ENCODE data around the gene ZBTB16.

Gene ZBTB16

DNA sequence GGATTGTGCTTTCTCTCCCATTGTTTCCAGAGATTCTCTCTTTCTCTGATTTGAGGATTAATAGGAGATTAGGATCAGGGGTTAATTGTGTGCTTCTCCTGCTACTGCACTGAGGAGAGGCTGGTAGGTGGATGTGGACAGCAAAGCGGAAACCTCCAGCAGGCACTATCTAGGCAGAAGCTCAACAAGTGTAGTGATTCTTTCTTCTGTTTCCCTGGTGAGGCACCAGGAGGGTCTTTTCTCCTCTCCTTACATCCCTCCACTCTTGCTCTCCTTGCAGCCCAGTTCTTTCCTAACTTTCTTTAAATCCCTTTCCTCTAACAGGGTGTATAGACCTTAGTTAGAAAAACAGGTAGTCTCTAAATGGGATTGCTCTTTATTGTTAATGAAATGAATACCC, 1.9 kb upstream of the ZBTB16 start:
- H3K27ac ChIP-seq, result no peak overlapping the region
- H4K20me1 ChIP-seq (ENCODE audit: insufficient read depth), result no peaks in the 10 kb centered on the region
- no peaks in the 10 kb centered on the region for H3K79me2 ChIP-seq (ENCODE audit: insufficient read depth, low read depth)
- no peak overlapping the region for H2AFZ ChIP-seq (ENCODE audit: low read depth)
- H3K4me2 ChIP-seq, result no peak overlapping the region
- H3K9ac ChIP-seq, result no peak overlapping the region
- no peaks in the 10 kb centered on the region for H3K27me3 ChIP-seq (ENCODE audit: insufficient read depth, low read depth)
- H3K36me3 ChIP-seq (ENCODE audit: insufficient read depth), result no peaks in the 10 kb centered on the region
- no peak overlapping the region for H3K4me3 ChIP-seq (IDR thresholded peaks at IDR 0.05; ENCODE audit: insufficient read depth, low read depth, low read length)
- TF ChIP-seq, protein P1, sequence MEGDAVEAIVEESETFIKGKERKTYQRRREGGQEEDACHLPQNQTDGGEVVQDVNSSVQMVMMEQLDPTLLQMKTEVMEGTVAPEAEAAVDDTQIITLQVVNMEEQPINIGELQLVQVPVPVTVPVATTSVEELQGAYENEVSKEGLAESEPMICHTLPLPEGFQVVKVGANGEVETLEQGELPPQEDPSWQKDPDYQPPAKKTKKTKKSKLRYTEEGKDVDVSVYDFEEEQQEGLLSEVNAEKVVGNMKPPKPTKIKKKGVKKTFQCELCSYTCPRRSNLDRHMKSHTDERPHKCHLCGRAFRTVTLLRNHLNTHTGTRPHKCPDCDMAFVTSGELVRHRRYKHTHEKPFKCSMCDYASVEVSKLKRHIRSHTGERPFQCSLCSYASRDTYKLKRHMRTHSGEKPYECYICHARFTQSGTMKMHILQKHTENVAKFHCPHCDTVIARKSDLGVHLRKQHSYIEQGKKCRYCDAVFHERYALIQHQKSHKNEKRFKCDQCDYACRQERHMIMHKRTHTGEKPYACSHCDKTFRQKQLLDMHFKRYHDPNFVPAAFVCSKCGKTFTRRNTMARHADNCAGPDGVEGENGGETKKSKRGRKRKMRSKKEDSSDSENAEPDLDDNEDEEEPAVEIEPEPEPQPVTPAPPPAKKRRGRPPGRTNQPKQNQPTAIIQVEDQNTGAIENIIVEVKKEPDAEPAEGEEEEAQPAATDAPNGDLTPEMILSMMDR (conservative IDR thresholded peaks at IDR 0.05; ENCODE audit: low read depth, low read length), result no peak
- no peaks in the 10 kb centered on the region for H3K4me1 ChIP-seq (ENCODE audit: low read depth, poor library complexity, severe bottlenecking)

DNA sequence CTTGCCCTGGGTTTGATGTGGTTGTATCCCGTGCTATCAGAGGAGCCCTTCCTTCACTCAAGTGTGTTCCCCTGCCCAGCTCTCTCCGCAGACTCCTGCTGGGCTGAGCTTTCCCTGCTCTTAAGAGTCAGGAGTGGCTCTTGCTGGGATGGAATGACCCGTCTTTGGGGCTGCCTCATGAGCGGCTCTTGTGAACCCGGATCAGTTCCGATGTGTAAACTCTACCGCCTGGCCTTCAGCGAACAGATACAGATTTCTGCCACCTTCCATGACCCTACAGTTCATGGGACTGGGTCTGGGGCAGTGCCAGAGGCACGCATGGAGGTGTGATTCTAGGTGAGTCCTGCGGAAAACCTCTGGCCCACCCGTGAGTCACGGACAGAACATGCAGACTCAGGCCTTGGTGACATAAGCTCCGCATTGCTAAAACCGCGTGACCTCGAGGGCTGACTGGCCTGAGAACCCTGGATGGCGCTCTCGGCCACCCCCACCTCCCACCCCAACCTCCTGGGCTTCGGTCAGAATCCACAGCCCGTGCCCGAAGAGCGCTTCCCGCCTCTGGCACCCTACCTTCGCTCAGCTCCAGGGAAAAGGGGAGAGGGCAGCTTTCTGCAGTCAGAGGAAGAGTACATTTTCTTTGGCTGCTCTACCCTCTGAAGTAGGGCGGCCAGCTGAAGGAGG, 1.3 kb upstream of the ZBTB16 start:
- no peak overlapping the region for H3K4me2 ChIP-seq
- H3K79me2 ChIP-seq (ENCODE audit: insufficient read depth, low read depth), result no peaks in the 10 kb centered on the region
- no peak overlapping the region for H3K4me3 ChIP-seq (IDR thresholded peaks at IDR 0.05; ENCODE audit: insufficient read depth, low read depth, low read length)
- no peaks in the 10 kb centered on the region for H4K20me1 ChIP-seq (ENCODE audit: insufficient read depth)
- TF ChIP-seq, protein P1 (conservative IDR thresholded peaks at IDR 0.05; ENCODE audit: low read depth, low read length), result no peak
- no peak overlapping the region for H3K9ac ChIP-seq
- no peak overlapping the region for H2AFZ ChIP-seq (ENCODE audit: low read depth)
- H3K27ac ChIP-seq, result no peak overlapping the region
- no peaks in the 10 kb centered on the region for H3K4me1 ChIP-seq (ENCODE audit: low read depth, poor library complexity, severe bottlenecking)
- no peaks in the 10 kb centered on the region for H3K27me3 ChIP-seq (ENCODE audit: insufficient read depth, low read depth)
- H3K36me3 ChIP-seq (ENCODE audit: insufficient read depth), result no peaks in the 10 kb centered on the region

DNA sequence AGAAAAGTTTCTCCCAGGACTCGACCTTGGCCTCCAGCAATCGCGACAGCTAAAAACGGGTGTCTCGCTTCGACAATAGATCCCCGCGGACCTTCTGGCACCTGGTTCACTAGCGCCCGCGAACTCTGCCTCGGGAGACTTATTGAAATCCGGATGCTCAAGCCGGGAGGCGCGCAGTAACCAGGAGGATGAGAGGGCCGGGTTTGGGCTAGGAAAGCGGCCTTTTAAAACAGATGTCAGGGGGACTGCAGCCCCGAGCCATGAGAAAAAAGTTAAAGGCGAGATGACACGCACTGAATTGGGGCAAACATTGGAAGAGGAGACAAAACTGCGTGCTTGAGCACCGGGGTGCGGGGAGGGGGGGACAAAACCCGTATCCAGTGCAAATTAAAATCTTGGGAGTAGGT, 637 bp upstream of the ZBTB16 start:
- H3K27me3 ChIP-seq (ENCODE audit: insufficient read depth, low read depth), result no peaks in the 10 kb centered on the region
- no peak overlapping the region for H3K9ac ChIP-seq
- no peak overlapping the region for H3K4me2 ChIP-seq
- no peaks in the 10 kb centered on the region for H4K20me1 ChIP-seq (ENCODE audit: insufficient read depth)
- H3K4me3 ChIP-seq (IDR thresholded peaks at IDR 0.05; ENCODE audit: insufficient read depth, low read depth, low read length), result no peak overlapping the region
- TF ChIP-seq, protein P1 (conservative IDR thresholded peaks at IDR 0.05; ENCODE audit: low read depth, low read length), result no peak
- H3K79me2 ChIP-seq (ENCODE audit: insufficient read depth, low read depth), result no peaks in the 10 kb centered on the region
- H3K27ac ChIP-seq, result no peak overlapping the region
- H3K4me1 ChIP-seq (ENCODE audit: low read depth, poor library complexity, severe bottlenecking), result no peaks in the 10 kb centered on the region
- H2AFZ ChIP-seq (ENCODE audit: low read depth), result no peak overlapping the region
- H3K36me3 ChIP-seq (ENCODE audit: insufficient read depth), result no peaks in the 10 kb centered on the region

DNA sequence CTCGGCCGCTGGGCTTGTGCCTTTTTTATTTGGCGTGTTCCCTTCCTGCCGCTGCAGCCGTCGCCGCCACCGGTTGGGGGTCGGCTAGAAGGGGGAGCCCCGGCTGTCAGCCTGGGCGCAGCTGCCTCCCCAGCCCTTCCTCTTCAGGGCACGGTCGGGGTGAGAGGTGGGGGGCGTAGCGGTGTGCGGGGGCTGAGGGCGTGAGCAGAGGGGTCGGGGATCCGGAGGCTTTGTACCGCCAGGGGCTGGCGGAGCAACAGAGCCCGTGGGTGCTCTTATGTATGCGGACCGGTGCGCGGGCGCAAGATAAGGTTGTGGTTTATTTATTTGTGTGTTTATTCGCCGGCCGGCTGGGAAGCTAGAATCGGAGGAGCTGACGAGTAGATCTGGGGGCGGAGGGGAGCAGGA, 477 bp downstream of the ZBTB16 start:
- Histone ChIP-seq H3K27me3 (ENCODE audit: insufficient read depth, low read depth) (no peaks in the 10 kb centered on the region), H3K4me3 (IDR thresholded peaks at IDR 0.05; ENCODE audit: insufficient read depth, low read depth, low read length) (no peak overlapping the region), H3K27ac (no peak overlapping the region), H3K79me2 (ENCODE audit: insufficient read depth, low read depth) (no peaks in the 10 kb centered on the region), H3K9ac (no peak overlapping the region), H3K36me3 (ENCODE audit: insufficient read depth) (no peaks in the 10 kb centered on the region), H3K4me2 (no peak overlapping the region), H3K4me1 (ENCODE audit: low read depth, poor library complexity, severe bottlenecking) (no peaks in the 10 kb centered on the region), H2AFZ (ENCODE audit: low read depth) (no peak overlapping the region), H4K20me1 (ENCODE audit: insufficient read depth) (no peaks in the 10 kb centered on the region)
- TF ChIP-seq, protein P1 (conservative IDR thresholded peaks at IDR 0.05; ENCODE audit: low read depth, low read length), result no peak
